Activated CD4-positive, alpha-beta T cell treated with anti-CD3 and anti-CD28 coated beads for 1 hour (primary cell): Measurements from ENCODE around the gene AP2S1.
"Not testable (repeated sequence)": the region's sequence is repeated elsewhere in the genome, so short reads cannot be mapped to it uniquely, and the experiment has no call there.

Experiments used
- DNase-seq: peaks from one replicate; pipeline ENCODE4 v3.0.0-alpha.2; 2020

AP2S1 gene

GRCh38 chr19:46839752-46840497 lies 10.7 kb downstream of the AP2S1 start:
- DNase-seq = no peak

GRCh38 chr19:46838160-46838559 lies 12.5 kb downstream of the AP2S1 start:
- no peak for DNase-seq

GRCh38 chr19:46834984-46835383 lies 15.7 kb downstream of the AP2S1 start:
- DNase-seq = no peak

GRCh38 chr19:46834121-46834520 lies 16.5 kb downstream of the AP2S1 start:
- no peak for DNase-seq

GRCh38 chr19:46830864-46831263 lies 19.8 kb downstream of the AP2S1 start:
- DNase-seq = no peak

GRCh38 chr19:46828484-46828883 lies 22.2 kb downstream of the AP2S1 start:
- peak; percentile 21 for DNase-seq

- no peak for DNase-seq
Observed at GRCh38 chr19:46825731-46826055, 25.0 kb downstream of the AP2S1 start.

- DNase-seq = no peak
Observed at GRCh38 chr19:46824890-46825730, 25.5 kb downstream of the AP2S1 start.

- DNase-seq = no peak
Observed at GRCh38 chr19:46823049-46823448, 27.6 kb downstream of the AP2S1 start.

GRCh38 chr19:46822410-46822787 lies 28.2 kb downstream of the AP2S1 start:
- not testable (repeated sequence) for DNase-seq

GRCh38 chr19:46821512-46822409 lies 28.9 kb downstream of the AP2S1 start:
- peak; percentile 38 for DNase-seq

- no peak for DNase-seq
Observed at GRCh38 chr19:46818812-46819211, 31.8 kb downstream of the AP2S1 start.

- DNase-seq = no peak
Observed at GRCh38 chr19:46815833-46816627, 34.6 kb downstream of the AP2S1 start.

- no peak for DNase-seq
Observed at GRCh38 chr19:46813839-46814358, 36.7 kb downstream of the AP2S1 start.

- no peak for DNase-seq
Observed at GRCh38 chr19:46812977-46813838, 37.4 kb downstream of the AP2S1 start.

GRCh38 chr19:46809534-46810272 lies 40.9 kb downstream of the AP2S1 start:
- no peak for DNase-seq

GRCh38 chr19:46806656-46807055 lies 44.0 kb downstream of the AP2S1 start:
- DNase-seq = no peak

GRCh38 chr19:46804432-46804831 lies 46.2 kb downstream of the AP2S1 start:
- not testable (repeated sequence) for DNase-seq

- no peak for DNase-seq
Observed at GRCh38 chr19:46803555-46803954, 47.1 kb downstream of the AP2S1 start.

GRCh38 chr19:46802152-46802551 lies 48.5 kb downstream of the AP2S1 start:
- no peak for DNase-seq
